ENCODE data around the gene KNOP1.
"Not testable (repeated sequence)": the region's sequence is repeated elsewhere in the genome, so short reads cannot be mapped to it uniquely, and the experiment has no call there.

Gene KNOP1

GRCh38 chr16:19741354-19741753, 23.3 kb upstream of the KNOP1 start:
- DNase-seq (ENCODE audit: low read depth) = no peak

DNA sequence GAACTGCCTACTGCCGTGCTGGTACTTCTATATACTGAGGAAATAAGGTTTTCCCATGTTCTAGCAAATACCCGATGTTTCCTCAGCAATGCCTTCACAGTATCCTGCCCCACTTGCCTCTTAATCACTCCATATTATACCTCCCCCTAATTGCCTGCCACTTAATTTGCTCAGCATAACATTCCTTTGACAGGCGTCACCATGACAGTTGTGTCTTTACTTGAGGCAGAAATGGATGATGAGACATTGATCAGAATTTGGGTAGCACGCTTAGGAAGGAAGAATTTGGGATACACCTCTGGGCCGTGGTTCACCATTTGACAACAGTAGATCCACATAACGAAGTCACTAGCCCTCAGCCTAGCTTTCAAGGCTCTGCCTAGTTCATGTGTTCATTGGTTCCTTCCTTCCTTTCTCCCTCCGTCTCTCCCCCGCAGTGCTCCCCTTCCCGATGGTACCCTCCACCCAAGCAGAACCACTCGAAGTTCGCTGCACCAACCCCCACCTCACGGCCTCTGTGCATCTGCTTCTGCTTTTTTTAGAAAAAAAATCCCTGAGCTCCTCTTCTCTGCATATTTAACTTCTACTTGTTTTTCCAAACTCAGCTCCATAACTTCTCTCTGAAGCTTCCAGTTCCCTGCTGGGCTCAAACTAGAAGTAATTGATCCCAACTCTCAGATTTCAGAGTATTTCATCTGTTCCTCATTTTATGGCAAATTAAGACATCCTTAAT, 19.4 kb upstream of the KNOP1 start:
- no peak for DNase-seq (ENCODE audit: low read depth)

- DNase-seq (ENCODE audit: low read depth) = no peak
Measured at GRCh38 chr16:19735074-19735867, 17.2 kb upstream of the KNOP1 start.

DNA sequence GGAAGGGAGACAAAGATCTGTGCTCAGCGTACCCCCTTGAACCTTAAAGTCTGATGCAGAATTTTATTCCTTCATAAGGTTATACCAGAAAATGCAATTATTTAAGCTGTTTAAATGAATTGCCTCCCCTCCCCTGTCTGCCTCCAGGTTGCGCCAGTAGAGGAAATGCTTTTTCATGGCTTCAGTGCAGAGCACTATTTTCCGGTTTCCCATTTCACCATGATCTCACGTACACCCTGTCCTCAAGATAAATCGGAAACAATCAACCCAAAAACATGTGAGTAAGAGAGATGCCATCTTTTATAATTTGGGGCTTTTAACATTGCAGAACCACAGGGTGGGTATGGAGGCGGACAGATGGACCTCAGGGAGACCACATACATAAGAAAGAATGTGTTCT, 15.5 kb upstream of the KNOP1 start:
- DNase-seq (ENCODE audit: low read depth) = no peak

DNA sequence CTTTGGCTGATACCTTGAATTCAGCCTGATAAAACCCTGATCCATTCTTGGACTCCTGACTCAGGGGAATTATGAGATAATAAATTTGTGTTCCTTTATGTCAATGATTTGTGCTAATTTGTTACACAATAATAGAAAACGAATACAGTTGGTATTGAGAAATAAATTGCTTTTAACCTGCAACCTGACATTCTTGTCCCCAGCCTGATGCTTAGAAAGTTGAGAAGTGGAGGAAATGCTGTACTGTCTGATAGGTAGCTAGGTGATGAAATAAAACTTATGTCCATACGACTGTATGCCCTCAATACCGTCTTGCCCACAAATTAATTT, 10.6 kb upstream of the KNOP1 start:
- DNase-seq (ENCODE audit: low read depth) = no peak

GRCh38 chr16:19722981-19723380, 5.0 kb upstream of the KNOP1 start:
- no peak for DNase-seq (ENCODE audit: low read depth)

DNA sequence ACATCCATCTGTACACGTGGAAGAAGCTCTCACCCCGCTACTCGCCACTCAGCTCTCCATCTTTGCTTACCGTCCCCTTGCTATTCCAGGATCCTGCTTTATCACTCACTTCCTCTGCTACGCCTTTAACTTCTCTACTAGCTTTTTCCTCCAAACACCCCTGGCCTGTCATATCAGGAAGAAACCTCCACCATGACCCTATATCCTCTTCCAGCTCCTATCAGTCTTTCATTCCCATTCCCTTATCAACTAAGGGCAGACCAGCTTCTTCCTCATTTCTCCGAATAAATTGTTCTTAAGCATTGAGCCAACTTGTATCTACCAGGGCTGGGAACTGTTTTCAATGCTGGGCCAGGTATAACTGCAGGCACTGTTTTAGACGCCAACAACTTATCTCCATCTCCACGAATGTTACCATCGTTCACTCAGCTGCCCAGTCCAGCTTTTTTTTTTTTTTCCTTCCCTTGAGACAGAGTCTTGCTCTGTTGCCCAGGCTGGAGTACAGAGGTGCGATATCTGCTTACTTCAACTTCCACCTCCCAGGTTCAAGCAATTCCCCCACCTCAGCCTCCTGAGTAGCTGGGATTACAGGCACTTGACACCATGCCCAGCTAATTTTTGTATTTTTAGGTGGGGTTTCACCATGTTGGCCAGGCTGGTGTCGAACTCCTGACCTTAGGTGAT, 4.4 kb upstream of the KNOP1 start:
- no peak for DNase-seq (ENCODE audit: low read depth)

- DNase-seq (ENCODE audit: low read depth) = no peak
Measured at GRCh38 chr16:19718624-19718965, 568 bp upstream of the KNOP1 start.

- no peak for DNase-seq (ENCODE audit: low read depth)
Measured at GRCh38 chr16:19717314-19717713, 713 bp downstream of the KNOP1 start.

DNA sequence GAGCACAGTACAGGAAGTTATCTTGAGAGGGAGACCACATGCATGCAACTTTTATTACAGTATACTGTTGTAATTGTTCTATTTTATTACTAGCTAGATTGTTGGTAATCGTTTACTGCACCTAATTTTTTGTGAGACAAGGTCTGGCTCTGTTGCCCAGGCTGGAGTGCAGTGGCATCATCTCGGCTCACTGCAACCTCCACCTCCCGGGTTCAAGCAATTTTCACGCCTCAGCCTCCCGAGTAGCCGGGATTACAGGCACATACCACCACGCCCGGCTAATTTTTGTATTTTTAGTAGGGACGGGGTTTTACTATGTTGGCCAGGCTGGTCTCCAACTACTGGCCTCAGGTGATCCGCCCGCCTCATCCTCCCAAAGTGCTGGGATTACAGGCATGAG, 1.3 kb downstream of the KNOP1 start:
- not testable (repeated sequence) for DNase-seq (ENCODE audit: low read depth)

DNA sequence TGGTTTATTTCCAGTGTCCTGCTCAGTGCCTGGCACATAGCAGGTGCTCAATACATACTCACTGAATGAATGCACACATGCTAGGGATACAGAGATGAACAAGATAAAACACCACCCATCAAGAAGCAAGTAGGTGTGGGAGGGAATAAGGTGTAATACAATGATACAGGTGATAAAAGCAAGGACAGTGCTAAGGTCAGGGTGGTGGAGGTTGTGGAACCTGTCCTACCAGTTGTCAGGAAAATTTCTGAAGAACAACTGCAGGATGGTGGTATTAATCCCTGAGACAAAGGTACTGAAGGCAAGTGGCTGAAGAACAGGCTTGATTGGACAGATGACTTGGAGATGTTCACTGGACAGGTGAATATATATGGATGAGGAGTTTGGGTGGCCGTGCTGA, 1.8 kb downstream of the KNOP1 start:
- no peak for DNase-seq (ENCODE audit: low read depth)

- no peak for DNase-seq (ENCODE audit: low read depth)
Measured at GRCh38 chr16:19715566-19715965, 2.5 kb downstream of the KNOP1 start.

GRCh38 chr16:19713697-19714096, 4.3 kb downstream of the KNOP1 start:
- DNase-seq (ENCODE audit: low read depth) = no peak

DNA sequence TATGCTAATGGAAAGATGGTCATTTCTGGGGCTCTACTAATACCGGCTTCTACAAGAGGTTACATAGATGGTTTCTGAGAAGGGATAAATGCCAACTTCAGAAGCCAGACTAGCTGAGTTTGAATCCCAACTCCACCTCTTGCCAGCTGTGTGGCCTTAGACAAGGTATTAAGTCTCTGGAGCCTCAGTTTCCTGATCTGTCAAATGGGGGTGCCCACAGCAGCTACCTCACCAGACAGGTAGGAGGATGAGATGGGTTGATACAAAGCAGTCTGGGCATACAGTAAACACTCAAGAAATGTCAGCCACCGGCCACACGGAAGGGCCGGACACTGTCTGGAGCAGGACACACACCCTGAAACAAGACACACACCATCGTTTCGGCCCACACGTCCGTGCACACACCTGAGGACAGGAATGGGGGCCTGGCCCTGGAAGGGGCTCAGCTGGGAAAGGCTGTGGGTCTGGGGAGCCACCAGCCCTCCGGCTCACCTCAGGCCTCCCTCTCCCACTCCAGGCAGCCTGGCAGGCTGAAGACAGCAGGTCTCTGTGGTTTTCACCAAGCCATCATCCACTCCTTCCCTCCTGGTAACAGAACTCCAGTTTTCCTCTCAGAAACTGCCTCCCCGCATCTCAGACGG, 5.5 kb downstream of the KNOP1 start:
- no peak for DNase-seq (ENCODE audit: low read depth)

DNA sequence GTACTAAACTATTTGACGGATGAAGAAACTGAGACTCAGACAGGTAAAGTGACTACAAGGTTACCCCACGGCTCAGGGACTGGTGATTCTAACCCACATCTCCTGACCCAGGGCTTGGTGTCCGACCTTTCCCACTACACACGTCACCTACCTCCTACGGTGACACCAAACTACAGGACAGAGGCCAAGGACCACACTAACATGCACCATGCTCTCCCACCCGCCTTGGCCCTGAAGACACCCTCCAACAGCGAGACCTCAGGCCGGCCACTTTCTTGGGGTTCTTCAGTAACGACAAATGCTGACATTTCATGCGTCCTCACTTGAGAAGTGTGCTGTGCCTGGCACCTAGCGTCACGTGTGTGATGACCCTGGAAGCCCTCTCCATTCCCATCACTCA, 6.4 kb downstream of the KNOP1 start:
- no peak for DNase-seq (ENCODE audit: low read depth)

- no peak for DNase-seq (ENCODE audit: low read depth)
Measured at GRCh38 chr16:19710991-19711545, 7.0 kb downstream of the KNOP1 start.

- no peak for DNase-seq (ENCODE audit: low read depth)
Measured at GRCh38 chr16:19710191-19710908, 7.7 kb downstream of the KNOP1 start.

GRCh38 chr16:19709381-19710136, 8.5 kb downstream of the KNOP1 start:
- DNase-seq (ENCODE audit: low read depth) = no peak

DNA sequence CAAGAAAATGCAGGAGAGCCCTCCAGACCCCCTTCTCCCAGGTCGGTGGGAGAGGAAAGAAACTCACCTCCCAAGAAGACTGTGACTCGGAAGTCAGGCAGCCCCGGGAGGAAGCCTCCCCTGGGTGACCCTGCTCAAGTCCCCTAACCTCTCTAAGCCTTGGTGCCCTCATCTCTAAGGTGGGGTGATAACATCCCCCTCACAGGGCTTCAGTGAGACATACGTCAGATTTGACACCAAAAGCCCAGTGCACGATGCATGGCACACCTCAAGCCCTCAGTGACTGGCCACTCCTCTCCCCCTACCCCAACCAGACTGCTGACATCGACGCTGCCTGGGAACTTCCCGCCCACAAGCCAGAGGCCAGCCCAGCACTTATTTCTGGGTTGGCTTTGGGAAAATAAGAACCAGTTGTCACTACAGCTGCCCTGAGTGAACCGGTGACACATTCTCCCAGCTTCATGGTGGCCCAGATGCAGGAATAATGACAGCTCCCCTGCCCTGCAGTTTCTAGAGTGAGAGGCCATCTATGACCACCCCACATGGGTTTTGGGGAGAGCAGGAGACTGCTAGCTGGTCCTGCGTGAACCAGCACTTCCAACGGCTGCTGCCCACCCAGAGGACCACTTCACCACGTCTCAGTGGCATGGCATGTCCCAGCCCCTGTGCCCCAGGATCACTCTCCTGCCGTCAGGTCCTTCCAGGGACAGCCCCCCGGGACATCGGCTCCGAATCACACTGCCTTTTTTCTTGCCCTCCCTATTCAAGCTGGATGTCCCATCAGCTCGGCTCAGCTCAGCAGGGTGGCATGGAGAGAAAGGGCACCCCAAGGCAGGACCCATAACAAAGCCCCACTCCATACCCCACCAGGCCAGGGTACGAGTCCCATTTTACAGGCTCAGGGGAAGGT, 9.5 kb downstream of the KNOP1 start:
- no peak for DNase-seq (ENCODE audit: low read depth)

Measured in EH (cell line).